HG03565 (cell line): ENCODE measurements around the gene GK.
"Not testable (repeated sequence)": the region's sequence is repeated elsewhere in the genome, so short reads cannot be mapped to it uniquely, and the experiment has no call there.

ENCODE experiments used
- ATAC-seq: cut with Tn5 transposase; IDR thresholded peaks from one replicate; pipeline ENCODE4 v1.9.1; 2021; ENCODE audit warnings: mild to moderate bottlenecking, moderate library complexity; ENCODE audit not compliant: unreplicated experiment

Gene GK

DNA sequence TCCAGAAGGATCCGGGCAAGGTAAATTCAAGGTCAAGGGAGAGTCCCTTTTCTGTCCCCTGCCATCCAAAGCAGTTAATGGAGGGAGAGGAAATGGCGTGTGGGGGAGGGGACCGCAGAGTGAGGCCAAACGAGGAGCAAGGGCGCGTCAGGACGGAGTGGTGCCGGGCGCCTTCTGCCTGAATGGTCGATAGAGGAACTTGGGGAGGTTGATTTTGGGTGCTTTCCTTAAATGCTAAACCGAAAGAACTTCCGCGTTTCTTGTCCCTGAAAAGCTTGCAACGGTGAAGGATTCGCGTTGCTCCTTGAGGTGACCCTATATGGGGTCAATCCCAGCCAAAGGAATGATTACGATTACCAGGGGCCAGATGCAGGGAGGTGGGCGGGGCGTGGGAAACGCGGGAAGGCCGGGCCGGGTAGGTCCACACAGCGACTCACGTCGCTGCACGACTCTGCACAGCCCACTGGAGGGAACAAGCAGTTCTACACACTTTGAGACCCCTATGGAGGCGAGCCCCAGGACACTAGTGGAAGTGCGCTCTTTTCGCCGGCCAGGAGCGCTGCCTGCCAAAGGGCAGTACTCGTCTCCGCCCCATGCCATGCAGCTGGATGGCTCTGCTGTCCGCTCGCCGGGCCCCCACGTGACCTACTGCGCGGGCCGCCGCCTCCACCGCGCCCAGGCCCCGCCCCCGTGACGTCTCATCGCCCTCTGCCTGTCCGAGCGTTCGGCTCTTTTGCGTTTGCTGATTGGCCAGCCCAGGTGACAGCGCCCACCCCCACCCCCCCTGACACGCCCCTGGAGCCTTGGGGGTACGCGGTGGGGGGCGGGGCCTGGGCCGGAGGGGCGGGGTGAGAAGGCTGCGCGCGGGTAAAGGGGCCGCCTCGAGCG is 452 bp upstream of the GK start:
- peak; percentile 83 for ATAC-seq

DNA sequence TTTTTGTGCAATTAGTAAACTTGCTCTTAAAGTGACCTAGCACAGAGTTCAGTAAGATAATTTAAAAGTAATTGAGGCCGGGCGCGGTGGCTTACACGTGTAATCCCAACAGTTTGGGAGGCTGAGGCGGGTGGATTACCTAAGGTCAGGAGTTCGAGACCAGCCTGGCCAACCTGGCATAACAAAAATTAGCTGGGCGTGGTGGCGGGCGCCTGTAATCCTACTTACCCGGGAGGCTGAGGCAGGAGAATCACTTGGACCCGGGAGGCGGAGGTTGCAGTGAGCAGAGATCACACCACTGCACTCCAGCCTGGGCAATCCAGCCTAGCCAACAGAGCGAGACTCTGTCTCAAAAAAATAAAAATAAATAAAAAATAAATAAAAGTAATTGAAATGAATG is 1.2 kb downstream of the GK start:
- not testable (repeated sequence) for ATAC-seq

DNA sequence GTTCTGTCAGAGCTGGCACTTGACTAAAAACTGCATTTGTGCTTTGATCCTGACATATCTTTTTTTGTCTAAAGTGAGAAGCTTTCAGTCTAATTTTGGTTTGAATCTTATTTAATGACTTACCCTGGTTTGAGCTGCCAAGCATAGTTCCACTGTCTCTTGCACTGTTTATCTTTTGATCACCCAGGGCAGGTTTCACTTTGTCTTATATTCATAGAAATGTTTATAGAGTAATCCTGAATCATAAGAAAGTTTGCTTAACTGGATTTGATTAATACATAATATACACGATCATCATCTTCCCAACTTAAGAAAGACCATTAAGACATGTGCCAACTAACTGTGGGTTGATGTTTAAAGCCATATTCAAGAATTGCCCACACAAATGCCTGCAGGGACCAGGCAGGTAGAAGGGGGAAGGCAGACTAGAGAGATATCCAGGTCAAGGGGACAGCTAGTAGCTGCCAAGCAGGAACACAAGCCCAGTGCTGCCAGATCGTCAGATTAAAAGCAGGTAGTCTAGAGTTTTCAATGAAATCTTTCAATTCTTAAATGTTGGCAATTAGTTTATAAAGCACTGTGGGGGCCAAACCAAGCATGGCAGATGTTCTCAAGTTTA is 1.9 kb downstream of the GK start:
- ATAC-seq: no peak

DNA sequence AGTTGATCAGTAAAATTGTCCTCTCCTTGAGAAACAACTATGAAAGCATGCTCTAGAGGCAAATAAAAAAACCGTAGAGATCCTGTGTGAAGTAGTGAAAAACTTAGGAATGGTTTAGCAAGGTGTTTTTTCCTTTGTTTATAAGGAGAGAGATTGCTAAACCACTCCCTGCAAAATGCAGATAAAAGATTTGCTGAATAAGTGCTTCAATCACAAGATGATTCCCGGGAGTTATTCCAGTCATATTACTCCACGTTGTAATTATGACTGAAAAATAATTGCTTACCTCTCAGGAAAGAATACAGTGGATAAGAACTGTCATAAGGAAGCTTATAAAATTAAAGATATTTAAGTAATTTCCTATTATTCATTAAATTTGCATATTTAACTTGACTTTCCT is 2.8 kb downstream of the GK start:
- ATAC-seq: no peak

DNA sequence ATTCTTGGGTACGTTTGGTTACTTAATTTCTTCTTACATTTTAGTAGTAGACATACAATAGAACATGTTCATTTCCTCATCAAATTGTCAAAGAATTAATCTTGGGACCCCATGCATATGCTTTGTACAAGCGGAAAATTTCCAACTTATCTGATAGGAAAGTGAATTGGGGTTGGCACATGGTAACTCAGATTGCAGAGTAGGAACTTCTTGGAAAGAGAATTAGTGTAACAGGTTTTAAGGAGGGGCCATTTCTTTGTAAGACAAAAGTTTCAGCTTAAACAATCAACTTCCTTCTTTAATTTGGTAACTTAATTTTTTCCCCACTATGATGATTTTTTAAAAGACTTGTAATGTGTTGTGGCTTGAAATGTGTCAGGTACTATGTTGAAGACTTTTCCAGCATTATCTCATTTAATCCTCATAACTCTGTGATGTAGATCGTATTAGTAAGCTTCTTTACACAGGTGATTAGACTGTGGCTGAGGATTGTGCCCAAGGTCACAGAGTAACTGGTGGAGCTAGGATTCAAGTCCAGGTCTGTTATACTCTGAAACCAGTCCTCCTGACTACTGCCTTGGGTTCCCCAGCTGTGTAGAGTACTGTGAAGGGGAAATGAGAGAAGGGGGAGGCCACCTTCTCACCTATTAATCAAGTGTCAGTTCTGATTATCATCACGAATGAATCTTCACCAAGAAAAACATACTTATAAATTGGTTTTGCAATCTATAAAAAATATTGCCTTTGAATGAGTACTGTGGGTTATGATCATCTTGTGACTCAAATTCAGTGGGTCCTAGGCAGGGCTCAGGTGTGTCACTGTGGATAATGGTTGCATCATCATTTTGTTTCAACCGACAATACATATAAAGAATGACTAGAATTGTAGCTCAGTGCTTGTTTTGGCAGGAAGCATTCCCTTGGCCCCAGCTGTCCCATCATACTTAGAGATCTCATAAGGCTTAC is 4.3 kb downstream of the GK start:
- ATAC-seq: no peak

DNA sequence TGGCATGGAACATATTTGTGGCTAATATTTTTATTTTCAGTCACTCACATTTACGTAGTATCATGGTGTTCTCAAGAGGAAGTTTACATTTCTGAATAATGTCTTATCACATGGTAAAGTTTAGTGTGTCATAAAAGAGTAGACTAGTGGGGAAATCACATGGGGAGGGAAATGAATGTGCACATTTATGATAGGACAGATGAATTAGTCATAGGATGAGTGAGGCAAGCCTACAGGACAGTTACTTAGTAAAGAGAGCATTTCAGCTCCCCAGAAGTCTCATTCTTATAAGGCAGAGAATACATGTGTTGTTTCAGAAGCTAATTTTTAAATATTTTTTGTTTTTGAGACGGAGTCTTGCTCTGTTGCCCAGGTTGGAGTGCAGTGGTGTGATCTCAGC is 6.2 kb downstream of the GK start:
- ATAC-seq: no peak

DNA sequence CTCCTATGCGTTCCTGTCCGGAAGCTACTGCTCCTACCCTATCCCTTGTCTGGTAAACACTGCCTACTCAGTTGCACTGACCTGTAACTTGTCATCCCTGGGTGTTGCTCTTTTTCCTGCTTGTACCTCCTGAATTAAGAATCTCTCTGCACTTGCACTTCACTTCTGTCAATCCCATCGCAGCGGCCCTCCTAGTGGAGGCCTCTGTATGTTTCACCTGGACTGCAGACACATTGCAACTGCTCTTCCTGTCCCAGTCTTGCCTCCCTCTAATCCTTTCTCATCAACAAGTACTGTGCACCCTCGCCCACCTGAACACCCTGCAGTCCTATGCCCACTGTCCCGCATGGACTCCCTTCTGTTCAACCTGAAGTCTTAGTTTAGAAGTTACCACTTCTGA is 8.0 kb downstream of the GK start:
- ATAC-seq: no peak

DNA sequence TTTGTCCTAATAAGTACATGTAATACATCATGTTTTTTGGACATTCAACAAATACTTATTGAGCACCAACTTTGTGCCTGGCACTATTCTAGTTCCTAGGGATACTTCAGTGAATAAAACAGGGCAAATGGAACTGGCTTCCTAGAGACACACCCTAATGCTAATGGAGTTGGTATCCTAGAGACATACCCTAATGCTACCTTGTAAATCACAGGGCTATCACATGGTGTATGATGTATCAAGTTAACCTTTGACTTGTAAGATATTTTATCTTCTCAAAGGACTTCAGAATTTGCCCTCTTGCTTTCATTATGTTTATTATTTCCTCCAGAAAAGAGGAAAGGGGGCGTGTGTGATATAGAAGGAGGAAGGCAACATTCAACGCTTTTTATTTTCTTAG is 10.1 kb downstream of the GK start:
- no peak for ATAC-seq

DNA sequence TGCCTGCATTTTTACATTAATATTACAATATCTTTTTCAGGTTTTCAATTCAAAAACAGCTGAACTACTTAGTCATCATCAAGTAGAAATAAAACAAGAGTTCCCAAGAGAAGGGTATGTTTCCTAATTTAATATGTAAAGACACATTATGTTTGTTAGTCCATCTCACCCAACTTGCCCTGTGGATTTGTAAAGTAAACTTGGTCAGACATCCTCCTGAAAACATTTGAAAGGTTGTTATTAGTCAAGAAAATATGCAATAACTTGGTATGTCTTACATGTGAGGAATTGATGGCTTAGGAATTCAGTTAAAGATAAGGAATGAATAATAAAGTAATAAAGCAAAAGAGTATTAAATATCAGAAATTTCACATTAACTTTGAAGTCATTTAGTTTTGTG is 12.2 kb downstream of the GK start:
- ATAC-seq: no peak

DNA sequence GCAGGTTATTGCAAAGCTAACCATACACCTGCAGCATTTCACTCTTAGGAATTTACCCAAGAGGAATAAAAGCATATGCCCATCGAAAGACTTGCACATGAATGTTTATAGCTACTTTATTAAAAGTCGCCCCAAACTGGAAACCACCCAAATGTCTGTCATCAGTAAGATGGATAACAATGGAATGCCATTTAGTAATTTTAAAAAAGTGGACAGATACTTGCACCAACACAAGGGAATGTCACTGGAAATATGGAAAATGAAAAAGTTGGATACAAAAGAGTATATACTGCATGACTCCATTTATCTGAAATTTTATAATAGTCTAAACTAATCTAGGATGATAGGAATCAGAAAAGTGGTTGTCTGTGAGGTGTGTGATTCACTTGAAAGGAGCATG is 12.9 kb downstream of the GK start:
- no peak for ATAC-seq

DNA sequence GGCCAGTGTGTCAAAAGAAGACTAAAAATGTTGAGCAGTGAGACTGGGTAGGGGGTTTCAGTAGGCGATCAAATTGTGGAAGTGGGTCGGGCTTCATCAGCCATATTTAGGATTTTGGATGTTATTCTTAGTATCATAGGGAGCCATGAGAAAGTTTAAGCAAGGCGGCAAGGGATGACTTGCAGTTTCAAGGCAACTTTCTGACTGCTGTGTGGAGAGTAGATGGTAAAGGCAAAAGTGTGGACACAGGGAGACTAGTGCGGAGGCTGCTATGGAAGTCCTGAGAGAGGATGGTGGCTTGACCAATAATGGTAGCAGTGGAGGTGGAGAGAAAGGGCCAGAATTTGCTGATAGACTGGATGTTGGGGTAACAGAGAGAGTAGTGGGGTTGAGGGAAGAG is 15.4 kb downstream of the GK start:
- ATAC-seq: no peak

DNA sequence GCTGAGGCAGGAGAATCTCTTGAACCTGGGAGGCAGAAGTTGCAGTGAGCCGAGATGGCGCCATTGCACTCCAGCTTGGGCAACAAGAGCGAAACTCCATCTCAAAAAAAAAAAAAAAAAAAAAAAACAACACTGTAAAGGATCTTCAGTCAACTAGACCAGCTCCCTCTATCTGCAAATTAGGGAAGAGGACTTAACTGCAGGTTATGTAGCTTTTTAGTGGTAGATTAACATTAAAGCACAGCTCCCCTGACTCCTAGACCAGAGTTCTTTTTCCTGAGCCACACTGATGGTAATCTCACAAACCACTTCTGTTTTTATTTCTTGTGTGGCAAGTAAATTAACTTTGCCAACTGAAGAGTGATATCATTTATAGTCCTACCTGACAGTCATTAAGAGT is 18.0 kb downstream of the GK start:
- ATAC-seq: not testable (repeated sequence)

DNA sequence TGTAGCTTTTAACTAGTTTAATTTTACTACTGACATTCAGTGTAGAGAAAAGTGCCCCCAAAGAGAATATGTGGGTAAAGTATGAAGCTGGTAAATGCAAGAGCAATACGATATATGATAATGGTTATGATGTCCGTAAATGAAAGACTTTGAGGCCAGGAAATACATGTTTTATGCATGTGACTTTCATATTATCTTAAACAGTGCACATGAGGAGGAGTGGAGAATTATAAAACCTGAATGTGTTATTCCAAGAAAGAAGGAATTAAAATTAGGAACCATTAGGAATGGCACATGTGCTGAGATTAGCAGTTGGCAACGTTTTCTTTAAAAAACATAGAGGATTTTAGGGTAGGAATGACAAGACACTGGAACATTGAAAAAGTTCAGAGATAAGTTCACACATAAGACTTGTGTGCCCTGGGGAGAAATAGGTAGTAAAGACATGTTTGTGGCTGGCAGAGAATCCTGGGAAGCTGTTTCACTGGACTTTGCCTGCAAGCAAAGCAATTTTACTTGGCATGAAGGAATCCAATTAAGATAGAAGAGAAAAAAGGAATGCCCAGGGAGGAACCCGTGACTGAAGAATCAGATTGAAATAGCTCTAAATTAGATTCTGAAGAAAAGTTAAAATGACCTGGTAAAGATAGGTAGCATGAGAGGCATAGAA is 20.0 kb downstream of the GK start:
- no peak for ATAC-seq

DNA sequence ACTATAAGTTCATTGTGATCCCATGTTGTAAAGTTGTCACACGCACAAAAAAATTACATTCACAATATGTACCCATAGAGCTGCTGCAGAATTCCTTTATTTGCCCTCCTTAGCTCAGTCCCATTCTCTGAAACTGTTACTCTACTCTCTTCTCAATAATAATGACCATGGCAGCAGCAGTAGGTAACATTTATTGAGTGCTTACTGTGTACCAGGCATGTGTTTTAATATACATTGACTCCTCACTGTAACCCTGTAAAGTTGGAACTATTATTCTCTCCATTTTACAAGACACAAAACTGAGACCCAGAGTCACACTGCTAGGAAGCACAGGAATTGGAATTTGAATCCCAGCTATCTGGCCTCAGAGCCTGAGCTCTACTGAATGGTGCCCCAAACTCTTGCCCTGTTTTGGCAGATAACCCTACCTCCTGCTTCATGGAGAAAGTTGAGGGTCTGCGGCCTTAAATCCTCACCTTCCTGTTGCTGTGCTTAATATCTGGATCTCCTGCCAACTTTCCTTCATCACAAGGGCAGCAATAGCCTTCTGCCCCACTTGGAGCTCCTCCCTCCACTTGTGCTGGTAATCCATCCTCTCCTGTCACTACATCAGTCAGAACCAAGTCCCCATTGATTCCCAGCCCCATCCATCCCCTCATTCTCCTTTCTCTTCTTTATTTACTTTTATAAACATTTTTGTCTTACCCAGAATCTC is 20.8 kb downstream of the GK start:
- no peak for ATAC-seq

DNA sequence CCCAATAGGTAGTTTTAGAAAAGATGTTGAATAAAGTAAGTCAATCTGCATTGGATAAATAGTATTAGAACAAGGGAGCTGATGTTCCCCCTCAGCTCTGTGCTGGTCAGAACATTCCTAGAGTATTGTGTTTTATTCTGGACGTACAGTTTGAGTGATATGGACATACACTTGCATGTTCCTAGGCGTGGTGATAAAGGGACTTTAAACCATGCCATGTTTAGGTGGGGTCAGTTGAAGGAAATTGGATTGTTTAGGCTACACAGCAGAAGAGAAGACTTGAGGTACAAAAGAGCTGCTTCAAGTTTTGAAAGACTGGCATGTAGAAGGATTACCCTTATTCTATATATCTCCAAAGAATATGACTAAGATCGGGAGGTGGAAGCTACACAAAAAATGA is 21.6 kb downstream of the GK start:
- ATAC-seq: no peak

DNA sequence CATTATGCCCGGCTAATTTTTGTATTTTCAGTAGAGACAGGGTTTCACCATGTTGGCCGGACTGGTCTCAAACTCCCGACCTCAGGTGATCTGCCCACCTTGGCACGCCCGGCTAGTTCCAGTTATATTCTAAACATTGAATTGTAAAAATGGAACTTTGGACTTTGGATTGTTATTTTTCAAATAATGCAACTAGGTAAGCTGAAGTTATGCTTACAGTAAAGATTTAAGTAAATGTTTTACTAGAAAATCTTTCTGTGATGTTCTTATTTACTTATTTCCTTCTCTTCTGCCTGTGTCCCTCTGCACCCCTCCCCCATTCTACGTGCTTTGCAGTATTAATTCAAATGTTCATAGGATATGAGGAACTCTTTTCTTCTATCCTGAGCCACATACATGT is 26.1 kb downstream of the GK start:
- no peak for ATAC-seq

DNA sequence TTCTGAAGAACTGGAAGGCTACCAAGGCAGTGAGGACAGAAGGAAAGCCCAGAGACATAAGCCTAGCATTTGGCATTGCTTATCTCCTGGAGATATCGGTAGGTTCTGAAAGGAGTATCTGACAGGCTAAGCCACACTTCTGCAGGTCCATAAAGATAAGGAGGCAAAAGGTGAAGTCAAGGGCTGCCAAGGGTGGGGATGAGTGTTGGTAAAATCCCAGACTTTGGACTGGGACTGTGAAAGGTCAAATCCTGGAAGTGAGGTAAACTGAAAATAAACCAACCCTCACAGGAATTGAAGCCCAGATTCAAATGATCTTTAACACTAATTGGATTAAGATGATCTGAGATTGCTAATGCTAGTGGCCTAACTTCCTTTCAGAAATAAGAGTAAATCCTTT is 27.4 kb downstream of the GK start:
- ATAC-seq: no peak

DNA sequence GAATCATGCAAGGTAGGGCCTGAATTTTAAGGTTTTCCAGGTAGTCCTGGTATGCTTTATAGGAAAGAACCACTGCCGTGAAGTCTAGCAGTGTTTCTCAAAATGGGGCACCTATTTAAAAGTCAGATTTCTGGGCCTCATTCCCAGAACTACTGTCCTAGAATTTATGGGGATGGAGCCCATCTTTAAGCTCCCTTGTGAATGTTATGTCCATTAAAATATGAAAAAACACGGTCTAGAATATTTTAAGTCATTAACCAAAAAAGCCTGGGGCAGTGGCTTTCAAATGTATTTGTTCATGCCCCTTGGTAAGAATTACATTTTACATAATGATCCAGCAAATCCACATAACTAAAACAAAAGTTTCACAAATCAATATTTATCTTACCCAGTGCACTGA is 35.4 kb downstream of the GK start:
- no peak for ATAC-seq

DNA sequence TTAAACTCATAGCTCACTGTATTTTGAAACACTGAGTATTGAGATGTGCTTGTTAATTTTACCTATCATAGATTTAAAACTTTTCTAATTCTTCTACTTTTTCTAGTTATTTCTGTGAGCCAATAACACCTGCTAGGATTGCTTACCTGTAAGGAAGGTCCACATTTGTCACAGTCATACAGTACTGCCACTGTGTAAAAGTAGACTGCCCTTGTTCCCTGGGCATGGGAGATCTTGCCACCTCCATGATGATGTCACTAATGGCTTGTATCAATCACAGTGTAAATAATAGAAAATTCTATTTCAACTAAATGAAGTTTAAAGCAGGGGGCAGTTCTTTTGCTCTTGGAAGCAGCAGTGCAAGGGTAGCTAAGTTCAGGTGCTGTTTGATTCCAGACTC is 35.9 kb downstream of the GK start:
- ATAC-seq: no peak

DNA sequence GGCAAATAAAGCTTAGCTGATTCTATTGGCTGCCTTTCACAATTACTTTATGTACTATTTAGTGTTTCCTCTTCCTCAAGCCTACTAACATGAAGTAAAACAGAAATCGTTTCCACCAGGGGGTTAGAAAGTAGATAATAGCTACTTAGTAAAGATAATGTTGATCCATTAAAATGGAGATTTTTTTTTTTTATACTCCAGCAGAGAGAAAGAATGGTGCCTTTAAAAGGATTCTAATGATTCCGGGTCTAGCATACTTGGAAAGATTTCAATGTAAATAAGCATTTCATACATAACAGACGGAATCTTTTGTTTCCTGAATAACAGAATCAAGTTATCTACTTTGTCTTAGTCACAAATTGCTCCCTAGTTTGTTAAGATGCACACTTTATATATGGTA is 37.1 kb downstream of the GK start:
- no peak for ATAC-seq
